Fibroblast of the aortic adventitia (primary cell): Measurements from ENCODE around the gene KLHL1. TPM values are rescaled to one million over a fixed set of nuclear protein-coding genes. Genes with fewer than 3 reads are reported as not detected.

Source experiments
- DNase-seq: peaks from one replicate; pipeline ENCODE4 v3.0.0-alpha.2; 2010; ENCODE audit warnings: low read depth
- H3K4me3 ChIP-seq: 2 replicates; pipeline ENCODE4 v1.5.1; 2011; ENCODE audit warnings: low read depth, mild to moderate bottlenecking, control low read depth, low read length, moderate library complexity
- CTCF ChIP-seq: IDR thresholded peaks from 2 replicates; pipeline ENCODE4 v1.5.1; 2011; ENCODE audit warnings: mild to moderate bottlenecking, low read length, control low read depth, inconsistent platforms; ENCODE audit not compliant: insufficient read depth
- total RNA-seq: library from RNA; depleted of rRNA; stranded (reverse); fragments of >200 nt; gene quantifications from 2 replicates; pipeline ENCODE4 v1.2.3, GENCODE V29; 2012; ENCODE audit warnings: low replicate concordance

Gene KLHL1
- total RNA-seq, 1 donor = not detected

GRCh38 chr13:70016116-70016515 is 92.1 kb downstream of the KLHL1 start:
- DNase-seq = no peak
- no peak overlapping the region for H3K4me3 ChIP-seq
- TF ChIP-seq CTCF = no peak

DNA sequence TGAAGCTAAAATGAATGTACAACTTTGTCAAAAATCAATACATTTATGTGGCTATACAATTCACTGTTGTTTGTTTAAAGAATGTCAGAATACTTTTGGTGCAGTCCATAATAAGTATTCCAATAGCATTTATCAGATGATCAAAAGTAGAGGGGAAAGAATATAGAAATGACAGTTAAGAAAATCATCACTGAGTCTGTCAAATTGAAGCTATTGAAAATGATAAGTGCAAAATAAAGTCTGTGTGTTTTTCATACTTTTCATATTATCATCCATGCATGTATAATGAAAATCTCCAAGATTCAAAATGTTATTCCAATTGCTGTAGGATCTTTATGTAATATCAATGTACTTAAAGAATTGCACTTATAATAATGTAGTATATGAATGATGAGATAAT is 93.9 kb downstream of the KLHL1 start:
- no peak overlapping the region for H3K4me3 ChIP-seq
- no peak for DNase-seq
- TF ChIP-seq CTCF = no peak

GRCh38 chr13:69999875-70000274 is 108.4 kb downstream of the KLHL1 start:
- no peak overlapping the region for H3K4me3 ChIP-seq
- TF ChIP-seq CTCF = no peak
- no peak for DNase-seq

DNA sequence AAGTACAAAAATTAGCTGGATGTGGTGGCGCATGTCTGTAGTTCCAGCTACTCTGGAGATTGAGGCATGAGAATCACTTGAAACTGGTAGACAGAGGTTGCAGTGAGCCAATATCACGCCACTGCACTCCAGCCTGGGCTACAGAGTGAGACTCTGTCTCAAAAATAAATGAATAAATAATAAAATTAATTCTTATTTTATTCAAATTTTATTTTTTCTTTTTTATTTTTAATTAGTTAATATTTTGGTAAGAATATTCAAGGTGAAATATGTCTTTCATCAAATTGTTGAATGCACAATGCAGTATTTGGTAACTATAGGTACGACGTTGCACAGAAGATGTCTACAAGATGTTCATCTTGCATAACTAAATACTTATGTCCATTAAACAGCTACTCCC is 111.2 kb downstream of the KLHL1 start:
- DNase-seq = no peak
- no peak overlapping the region for H3K4me3 ChIP-seq
- TF ChIP-seq CTCF = no peak

DNA sequence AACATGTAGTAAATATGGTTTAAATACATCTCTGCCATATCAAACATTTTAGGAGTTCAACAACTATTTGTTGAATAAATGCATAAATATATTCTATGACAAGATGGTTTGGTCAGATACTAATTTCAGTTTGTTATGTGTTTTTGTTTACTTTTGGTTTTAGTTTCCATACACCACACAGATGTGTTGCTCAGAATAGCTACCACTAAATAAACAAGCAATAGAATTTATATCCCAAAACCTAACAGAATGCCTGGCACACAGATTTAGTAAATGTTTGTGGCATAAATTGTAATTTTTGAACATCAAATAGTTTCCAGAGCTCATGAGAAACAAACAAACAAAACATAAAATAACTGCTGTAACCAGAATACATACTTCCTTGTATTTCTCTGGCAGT is 127.5 kb downstream of the KLHL1 start:
- DNase-seq = no peak
- H3K4me3 ChIP-seq = no peak overlapping the region
- no peak for TF ChIP-seq CTCF

DNA sequence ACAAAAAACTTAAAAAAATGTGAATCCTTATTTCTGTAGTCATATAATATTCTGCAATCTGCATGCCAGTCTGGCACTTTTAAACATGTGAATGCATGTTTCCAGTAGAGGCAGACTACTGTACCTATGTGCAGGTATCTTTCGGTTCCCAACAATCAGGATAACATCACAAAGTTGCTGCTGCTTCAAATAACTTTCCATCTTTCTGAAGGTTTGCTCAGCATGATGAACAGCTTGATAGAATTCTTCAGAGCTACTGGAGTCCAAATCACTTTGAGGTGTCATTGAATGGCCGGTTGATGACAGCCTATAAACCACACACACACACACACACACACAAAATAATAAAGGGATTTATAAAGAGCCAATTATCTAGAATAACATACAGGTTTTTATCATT is 132.8 kb downstream of the KLHL1 start:
- H3K4me3 ChIP-seq = no peak overlapping the region
- TF ChIP-seq CTCF = no peak
- DNase-seq = no peak

GRCh38 chr13:69970520-69970919 is 137.7 kb downstream of the KLHL1 start:
- no peak overlapping the region for H3K4me3 ChIP-seq
- DNase-seq = no peak
- TF ChIP-seq CTCF = no peak
